PFSK-1 (cell line): ENCODE data around the gene SLC6A5.

Experiments
- POLR2AphosphoS5 ChIP-seq: IDR thresholded peaks from 2 replicates; pipeline ENCODE4 v1.6.1; 2012; ENCODE audit warnings: low read depth, mild to moderate bottlenecking, control low read depth, low read length, moderate library complexity
- SIN3A ChIP-seq: IDR thresholded peaks from 2 replicates; pipeline ENCODE4 v1.6.1; 2012; ENCODE audit warnings: mild to moderate bottlenecking, low read length, moderate library complexity, borderline replicate concordance; ENCODE audit not compliant: insufficient read depth
- TAF1 ChIP-seq: IDR thresholded peaks from 2 replicates; pipeline ENCODE4 v1.6.1; 2012; ENCODE audit warnings: low read length, control low read depth, borderline replicate concordance; ENCODE audit not compliant: insufficient read depth
- TF ChIP-seq, protein P1 (sequence below), 2 experiments: IDR thresholded peaks; 2 replicates each; pipeline versions ENCODE4 v1.6.1 to v1.8.0; 2011 to 2012; ENCODE audit warnings: low read depth in 2 of 2, low read length in 2 of 2, control low read depth in 1 of 2, inconsistent platforms in 1 of 2, mild to moderate bottlenecking in 1 of 2, moderate library complexity in 1 of 2; ENCODE audit not compliant: insufficient read depth in 1 of 2

GRCh38 chr11:20644360-20644759, 45.0 kb downstream of the SLC6A5 start:
- no peak for TF ChIP-seq TAF1
- TF ChIP-seq POLR2AphosphoS5: no peak
- TF ChIP-seq SIN3A: no peak
- TF ChIP-seq, protein P1, sequence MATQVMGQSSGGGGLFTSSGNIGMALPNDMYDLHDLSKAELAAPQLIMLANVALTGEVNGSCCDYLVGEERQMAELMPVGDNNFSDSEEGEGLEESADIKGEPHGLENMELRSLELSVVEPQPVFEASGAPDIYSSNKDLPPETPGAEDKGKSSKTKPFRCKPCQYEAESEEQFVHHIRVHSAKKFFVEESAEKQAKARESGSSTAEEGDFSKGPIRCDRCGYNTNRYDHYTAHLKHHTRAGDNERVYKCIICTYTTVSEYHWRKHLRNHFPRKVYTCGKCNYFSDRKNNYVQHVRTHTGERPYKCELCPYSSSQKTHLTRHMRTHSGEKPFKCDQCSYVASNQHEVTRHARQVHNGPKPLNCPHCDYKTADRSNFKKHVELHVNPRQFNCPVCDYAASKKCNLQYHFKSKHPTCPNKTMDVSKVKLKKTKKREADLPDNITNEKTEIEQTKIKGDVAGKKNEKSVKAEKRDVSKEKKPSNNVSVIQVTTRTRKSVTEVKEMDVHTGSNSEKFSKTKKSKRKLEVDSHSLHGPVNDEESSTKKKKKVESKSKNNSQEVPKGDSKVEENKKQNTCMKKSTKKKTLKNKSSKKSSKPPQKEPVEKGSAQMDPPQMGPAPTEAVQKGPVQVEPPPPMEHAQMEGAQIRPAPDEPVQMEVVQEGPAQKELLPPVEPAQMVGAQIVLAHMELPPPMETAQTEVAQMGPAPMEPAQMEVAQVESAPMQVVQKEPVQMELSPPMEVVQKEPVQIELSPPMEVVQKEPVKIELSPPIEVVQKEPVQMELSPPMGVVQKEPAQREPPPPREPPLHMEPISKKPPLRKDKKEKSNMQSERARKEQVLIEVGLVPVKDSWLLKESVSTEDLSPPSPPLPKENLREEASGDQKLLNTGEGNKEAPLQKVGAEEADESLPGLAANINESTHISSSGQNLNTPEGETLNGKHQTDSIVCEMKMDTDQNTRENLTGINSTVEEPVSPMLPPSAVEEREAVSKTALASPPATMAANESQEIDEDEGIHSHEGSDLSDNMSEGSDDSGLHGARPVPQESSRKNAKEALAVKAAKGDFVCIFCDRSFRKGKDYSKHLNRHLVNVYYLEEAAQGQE (IDR thresholded peaks at IDR 0.05; ENCODE audit: insufficient read depth in 1 of 2, low read depth in 2 of 2, low read length in 2 of 2): no peak
